HG03039 (cell line): ENCODE measurements around the gene ORAI3.

Source experiments
- ATAC-seq: cut with Tn5 transposase; IDR thresholded peaks from one replicate; pipeline ENCODE4 v1.9.1; 2021; ENCODE audit warnings: mild to moderate bottlenecking, moderate library complexity; ENCODE audit not compliant: unreplicated experiment

ORAI3 gene

GRCh38 chr16:30987581-30988190 is 38.8 kb downstream of the ORAI3 start:
- no peak for ATAC-seq

GRCh38 chr16:30989469-30990047 is 40.7 kb downstream of the ORAI3 start:
- no peak for ATAC-seq

GRCh38 chr16:30990105-30990504 is 41.2 kb downstream of the ORAI3 start:
- ATAC-seq: no peak

DNA sequence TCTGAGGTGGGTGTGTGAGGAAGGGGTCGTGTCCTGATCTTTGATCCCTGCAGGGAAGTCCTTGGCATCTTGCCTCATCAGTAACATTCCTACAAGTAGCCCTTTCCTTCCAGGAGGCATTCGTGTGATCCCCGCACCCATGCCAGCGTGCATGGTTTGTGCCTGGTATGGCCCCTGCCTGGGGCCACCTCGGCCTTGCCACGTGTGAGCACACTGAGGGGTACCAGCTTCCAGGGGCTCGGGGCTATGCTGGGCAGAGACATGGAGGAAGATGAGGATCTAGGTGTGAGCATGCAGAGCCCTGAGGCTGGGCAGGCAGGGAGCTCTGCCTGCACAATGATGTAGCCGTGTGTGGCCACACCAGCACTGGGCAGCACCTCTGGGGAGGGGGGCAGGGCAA is 42.2 kb downstream of the ORAI3 start:
- ATAC-seq: no peak

DNA sequence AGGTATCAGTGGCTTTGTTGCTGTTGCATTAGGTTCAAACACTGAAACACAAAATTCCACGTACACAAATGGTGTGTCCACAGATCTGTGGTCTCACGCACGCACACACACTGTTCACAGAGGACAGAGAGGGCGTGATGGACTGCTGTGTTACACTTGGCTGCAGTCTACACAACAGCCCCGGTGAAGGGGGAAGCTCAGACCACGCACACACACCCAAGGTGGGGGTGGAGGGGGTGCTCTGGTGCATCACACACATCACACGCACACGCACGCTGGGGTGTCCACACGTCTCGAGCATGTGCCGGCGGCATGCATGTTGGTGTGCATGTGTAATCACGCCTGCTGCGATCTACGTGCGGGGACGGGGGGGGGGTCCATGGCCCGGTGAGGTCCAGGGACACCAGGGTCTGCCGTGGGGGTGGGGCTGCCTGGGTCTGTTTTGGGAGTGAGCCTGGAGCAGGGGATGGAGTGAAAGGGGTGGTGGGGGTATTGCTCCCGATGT is 43.5 kb downstream of the ORAI3 start:
- ATAC-seq: no peak

DNA sequence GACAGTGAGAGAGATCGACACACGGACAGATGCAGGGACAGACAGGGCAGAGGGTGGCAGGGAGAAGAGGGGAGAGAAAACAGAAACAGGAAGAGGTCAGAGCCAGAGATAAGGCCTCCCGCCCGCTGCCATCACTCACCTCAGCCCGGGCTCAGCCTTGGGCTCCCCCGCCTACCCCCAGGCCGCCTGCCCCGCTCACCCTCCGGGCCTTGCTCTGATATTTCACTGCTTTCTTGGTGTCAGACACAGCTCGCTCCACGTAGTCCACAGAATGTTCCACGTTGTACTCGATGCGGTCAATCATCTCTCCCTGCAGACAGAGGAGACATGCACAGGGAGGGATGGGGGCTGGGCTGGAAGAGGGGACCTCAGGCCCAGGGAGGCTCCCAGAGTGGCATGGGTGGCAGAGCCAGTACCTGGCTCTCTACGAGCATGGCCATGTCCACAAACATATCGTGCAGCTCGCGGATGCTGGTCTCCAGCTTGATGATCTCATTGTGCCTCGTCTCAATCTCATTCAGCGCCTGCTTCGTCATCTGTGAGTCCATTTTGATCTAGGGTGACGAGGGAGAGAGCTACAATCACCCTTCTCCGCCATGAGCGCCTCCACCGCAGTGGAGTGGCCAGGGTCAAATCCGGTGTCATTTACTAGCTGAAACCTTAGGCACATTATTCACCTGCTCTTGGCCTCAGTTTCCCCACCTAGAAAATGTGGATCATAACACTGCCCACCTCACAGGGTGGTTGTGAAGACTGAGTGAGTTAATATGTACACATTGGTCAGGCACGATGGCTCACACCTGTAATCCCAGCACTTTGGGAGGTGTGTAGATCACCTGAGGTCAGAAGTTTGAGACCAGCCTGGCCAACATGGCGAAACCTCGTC is 44.3 kb downstream of the ORAI3 start:
- no peak for ATAC-seq

- no peak for ATAC-seq
Measured at GRCh38 chr16:30995927-30996323, 47.1 kb downstream of the ORAI3 start.

GRCh38 chr16:30996324-30996984 is 47.6 kb downstream of the ORAI3 start:
- ATAC-seq: no peak

DNA sequence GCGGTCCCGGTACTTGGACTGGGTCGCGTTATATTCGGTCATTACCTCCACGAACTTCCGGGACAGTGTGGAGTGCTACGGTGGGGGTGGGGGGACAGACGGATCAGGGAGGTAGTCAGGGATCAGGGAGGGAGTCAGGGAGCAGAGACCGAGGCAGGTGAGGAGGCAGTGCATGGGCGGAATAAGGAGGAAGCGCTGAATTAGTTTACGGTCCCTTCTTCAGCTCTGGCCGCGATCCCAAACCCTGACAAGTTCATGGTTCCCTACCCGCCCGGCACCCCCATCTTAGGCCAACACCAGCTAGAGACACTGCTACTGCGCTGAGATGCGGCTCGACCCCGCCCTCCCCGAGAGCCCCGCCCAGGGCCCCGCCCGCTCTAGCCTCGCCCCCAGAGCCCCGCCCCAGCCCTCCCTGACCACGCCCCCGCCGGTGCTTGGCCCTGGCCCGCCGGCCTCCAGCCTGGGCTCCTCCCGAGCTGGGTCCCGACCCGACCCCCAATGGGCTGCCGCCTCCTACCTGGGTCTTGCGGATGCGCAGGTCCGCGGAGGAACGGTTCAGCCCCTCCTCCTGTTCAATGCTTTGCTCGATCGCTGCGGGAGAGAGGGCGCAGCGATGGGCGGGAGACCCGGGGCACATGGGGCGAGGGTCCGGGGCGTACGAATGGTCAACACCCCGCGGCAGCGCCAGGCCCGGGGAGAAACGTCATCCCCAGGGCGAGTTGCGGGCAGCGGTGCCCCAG is 48.3 kb downstream of the ORAI3 start:
- ATAC-seq: peak; percentile 62

GRCh38 chr16:30997725-30998711 is 49.1 kb downstream of the ORAI3 start:
- ATAC-seq: no peak

- ATAC-seq: no peak
Measured at GRCh38 chr16:30998852-30999761, 50.2 kb downstream of the ORAI3 start.

DNA sequence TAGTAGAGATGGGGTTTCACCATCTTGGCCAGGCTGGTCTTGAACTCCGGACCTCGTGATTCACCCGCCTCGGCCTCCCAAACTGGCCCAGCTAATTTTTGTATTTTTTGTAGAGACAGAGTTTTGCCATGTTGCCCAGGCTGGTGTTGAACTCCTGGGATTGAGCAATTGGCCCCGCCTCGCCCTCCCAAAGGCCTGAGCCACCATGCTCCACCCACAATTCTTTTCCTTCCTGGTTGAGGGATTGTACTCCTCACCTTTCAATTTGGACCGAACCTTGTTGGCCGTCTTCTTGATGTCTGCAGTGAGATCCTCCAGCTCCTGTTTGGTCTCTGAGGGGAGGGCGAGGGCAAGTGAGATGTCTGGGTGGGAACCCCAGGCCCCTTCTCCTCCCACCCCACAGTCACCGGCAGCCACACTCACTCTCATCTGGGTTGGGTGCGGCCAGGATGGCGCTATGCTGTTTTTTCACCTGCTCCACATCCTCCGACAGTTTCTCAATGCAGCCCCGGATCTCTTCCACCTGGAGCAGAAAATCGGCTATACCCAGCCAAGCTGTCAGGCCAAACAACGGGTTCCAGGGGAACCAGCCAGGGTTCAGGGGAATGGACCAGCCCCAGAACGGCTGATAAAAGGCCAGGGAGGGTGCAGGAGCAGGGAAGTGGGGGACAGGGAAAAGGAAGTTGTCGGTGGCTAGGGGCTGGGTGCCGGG is 52.0 kb downstream of the ORAI3 start:
- no peak for ATAC-seq

GRCh38 chr16:31001507-31002249 is 52.8 kb downstream of the ORAI3 start:
- no peak for ATAC-seq

GRCh38 chr16:31002250-31002700 is 53.4 kb downstream of the ORAI3 start:
- ATAC-seq: no peak

DNA sequence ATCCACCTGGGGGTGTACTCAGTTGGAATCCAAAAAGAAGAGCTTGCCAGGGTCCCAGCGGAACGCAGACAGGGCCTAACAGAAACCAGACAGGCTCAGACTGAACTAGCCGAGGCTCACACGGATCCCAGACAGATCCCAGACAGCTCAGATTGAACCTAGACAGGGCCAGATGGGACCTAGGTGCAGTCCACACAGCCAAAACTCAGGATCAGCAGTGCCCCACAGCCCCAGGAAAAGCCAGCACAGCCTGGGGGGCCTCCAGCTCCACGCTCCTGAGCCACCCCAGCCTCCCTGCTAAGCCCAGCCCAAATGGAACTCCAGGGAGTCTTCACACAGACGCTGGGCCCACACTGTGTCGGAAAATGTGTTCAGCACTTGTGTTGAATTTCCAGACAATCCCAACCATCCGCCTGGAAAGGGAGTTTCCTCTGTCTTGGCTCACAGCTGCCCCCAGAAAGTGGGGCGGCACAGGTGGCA is 54.0 kb downstream of the ORAI3 start:
- no peak for ATAC-seq

DNA sequence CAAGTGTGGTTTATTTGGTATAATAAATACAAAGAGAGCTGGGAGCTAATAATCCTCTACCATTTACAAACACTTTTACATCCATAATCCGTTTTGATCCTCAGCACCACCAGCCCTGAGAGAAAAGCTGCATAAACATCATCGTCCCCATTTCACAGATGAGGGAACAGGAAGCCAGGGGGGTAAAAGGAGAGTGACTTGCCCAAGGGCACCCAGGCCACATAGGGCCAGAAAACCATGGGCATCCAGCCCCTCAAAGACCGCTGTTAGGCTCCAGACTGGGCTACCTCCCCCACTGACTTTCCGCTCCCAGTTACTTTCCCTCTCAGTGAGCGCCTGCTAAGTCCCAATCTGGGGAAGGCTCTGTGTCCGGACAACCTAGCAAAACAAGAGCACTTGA is 54.9 kb downstream of the ORAI3 start:
- no peak for ATAC-seq
